G401.6 (cell line): ENCODE data around the gene GPM6B.
"Not testable (repeated sequence)": the region's sequence is repeated elsewhere in the genome, so short reads cannot be mapped to it uniquely, and the experiment has no call there.

Experiments used
- FAIRE-seq: peaks from 2 replicates; lab custom pipeline; 2012; peaks lifted over from hg19 to GRCh38; lab: Jason Lieb, UNC

The GPM6B gene

DNA sequence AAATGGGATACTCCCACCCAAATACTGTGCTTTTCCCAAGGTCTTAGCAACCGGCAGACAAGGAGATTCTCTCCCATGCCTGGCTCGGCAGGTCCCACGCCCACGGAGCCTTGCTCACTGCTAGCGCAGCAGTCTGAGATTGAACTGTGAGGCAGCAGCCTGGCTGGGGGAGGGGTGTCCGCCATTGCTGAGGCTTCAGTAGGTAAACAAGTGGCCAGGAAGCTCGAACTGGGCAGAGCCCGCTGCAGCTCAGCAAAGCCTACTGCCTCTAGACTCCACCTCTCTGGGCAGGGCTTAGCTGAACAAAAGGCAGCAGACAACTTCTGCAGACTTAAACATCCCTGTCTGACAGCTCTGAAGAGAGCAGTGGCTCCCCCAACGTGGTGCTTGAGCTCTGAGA, 92.0 kb downstream of the GPM6B start:
- not testable (repeated sequence) for FAIRE-seq

DNA sequence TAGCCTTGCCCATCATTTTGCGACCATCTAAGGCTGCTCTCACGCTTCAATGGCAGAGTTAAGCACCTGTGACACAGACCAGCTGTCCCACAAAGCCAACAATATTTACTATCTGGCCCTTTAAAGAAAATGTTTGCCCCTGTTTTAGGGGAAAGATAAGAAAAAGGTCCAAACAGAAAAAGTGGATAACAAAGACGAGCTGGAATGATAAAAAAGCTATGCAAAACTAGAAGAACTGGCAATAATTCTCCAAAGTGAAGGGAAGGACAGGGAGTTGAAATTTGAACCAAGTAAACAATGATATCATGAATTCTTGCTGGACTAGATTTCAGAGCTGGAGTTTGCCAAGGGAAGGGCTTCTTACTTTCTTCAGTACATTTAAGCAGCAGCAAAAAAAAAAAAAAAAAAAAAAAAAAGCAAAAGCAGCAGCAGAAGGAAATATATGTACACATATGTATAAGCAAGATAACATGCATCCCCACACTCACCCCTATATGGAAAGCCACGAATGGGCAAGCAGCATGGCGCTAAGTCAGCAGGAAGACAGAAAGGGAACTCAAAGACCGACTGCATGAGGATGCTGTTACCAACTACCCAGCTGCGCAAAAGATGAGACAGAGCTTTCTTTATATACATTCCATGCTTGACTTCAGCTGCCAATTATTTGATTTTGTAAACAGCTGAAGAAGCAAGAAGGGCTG, 94.9 kb downstream of the GPM6B start:
- no peak for FAIRE-seq

DNA sequence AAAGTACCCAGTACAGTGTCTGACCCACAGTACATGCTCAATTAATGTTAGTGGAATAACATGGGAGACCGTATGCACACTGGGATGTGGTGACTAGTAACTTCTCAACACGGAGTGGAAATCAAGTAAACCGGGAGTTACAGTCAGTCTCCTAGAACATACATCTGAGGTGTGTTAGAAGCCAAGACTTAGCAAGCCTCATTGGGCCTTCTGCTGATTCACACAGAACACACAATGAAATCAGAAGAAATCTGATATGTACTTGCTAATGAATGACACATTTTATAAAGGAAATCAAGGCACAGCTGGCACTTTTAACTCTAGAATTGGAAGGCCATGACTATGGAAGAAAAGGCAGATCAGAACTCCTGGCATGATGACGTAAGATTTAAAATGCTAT, 95.5 kb downstream of the GPM6B start:
- no peak for FAIRE-seq
